SK-N-SH treated with all-trans-retinoic acid at 6 μM for 48 hours (cell line): Measurements from ENCODE around the gene DAB1.
A peak's percentile ranks its signal among the peaks of the same experiment; 100 is the strongest.

Source experiments
- ATAC-seq: fragments of 200-7000 bp; cut with Tn5 transposase; 3 replicates; pipeline ENCODE4 v1.9.1; 2020; ENCODE audit warnings: mild to moderate bottlenecking, moderate library complexity
- ARNTL ChIP-seq: fragments of 450-650 bp; formaldehyde crosslinking; IDR thresholded peaks from 2 replicates; pipeline ENCODE4 v1.5.0; 2020; ENCODE audit warnings: low read depth, mild to moderate bottlenecking, moderate library complexity, borderline replicate concordance
- BACH2 ChIP-seq: fragments of 250-450 bp; sonication (Bioruptor Pico); IDR thresholded peaks from 2 replicates; pipeline ENCODE4 v1.9.0; 2021; ENCODE audit warnings: mild to moderate bottlenecking, borderline replicate concordance
- CSDC2 ChIP-seq: fragments of 250-450 bp; sonication (Bioruptor Pico); IDR thresholded peaks from 2 replicates; pipeline ENCODE4 v1.5.0; 2020; ENCODE audit warnings: mild to moderate bottlenecking, moderate library complexity
- ESRRG ChIP-seq: fragments of 250-450 bp; sonication (Bioruptor Pico); IDR thresholded peaks from 2 replicates; pipeline ENCODE4 v1.6.1; 2021; ENCODE audit warnings: mild to moderate bottlenecking
- ISL1 ChIP-seq: fragments of 250-450 bp; sonication (Bioruptor Pico); IDR thresholded peaks from 2 replicates; pipeline ENCODE4 v2.1.2; 2022; ENCODE audit warnings: mild to moderate bottlenecking, moderate library complexity
- PPARA ChIP-seq: fragments of 250-450 bp; sonication (Bioruptor Pico); IDR thresholded peaks from 2 replicates; pipeline ENCODE4 v1.5.0; 2020; ENCODE audit warnings: mild to moderate bottlenecking, borderline replicate concordance
- SNAI2 ChIP-seq: fragments of 250-450 bp; sonication (Bioruptor Pico); IDR thresholded peaks from 2 replicates; pipeline ENCODE4 v1.5.0; 2020; ENCODE audit warnings: mild to moderate bottlenecking, moderate library complexity
- TCF4 ChIP-seq: fragments of 250-450 bp; sonication (Bioruptor Pico); IDR thresholded peaks from 2 replicates; pipeline ENCODE4 v1.8.0; 2021; ENCODE audit warnings: mild to moderate bottlenecking, moderate library complexity, borderline replicate concordance
- ZC3H10 ChIP-seq: fragments of 250-450 bp; sonication (Bioruptor Pico); IDR thresholded peaks from 2 replicates; pipeline ENCODE4 v1.5.1; 2021; ENCODE audit warnings: mild to moderate bottlenecking, moderate library complexity
- ZFP3 ChIP-seq: fragments of 250-450 bp; sonication (Bioruptor Pico); IDR thresholded peaks from 2 replicates; pipeline ENCODE4 v1.5.0; 2020; ENCODE audit warnings: mild to moderate bottlenecking, moderate library complexity
- ZFP30 ChIP-seq: fragments of 450-650 bp; formaldehyde crosslinking; IDR thresholded peaks from 2 replicates; pipeline ENCODE4 v1.5.0; 2022; ENCODE audit warnings: mild to moderate bottlenecking, moderate library complexity
- ZNF565 ChIP-seq: fragments of 450-650 bp; formaldehyde crosslinking; conservative IDR thresholded peaks from 2 replicates; pipeline ENCODE4 v1.5.0; 2020; ENCODE audit warnings: low read depth, mild to moderate bottlenecking, moderate library complexity
- ZNF70 ChIP-seq: fragments of 450-650 bp; formaldehyde crosslinking; IDR thresholded peaks from 2 replicates; pipeline ENCODE4 v1.5.0; 2020; ENCODE audit warnings: mild to moderate bottlenecking, moderate library complexity
- ZNF8 ChIP-seq: fragments of 450-650 bp; formaldehyde crosslinking; IDR thresholded peaks from 2 replicates; pipeline ENCODE4 v1.5.0; 2020; ENCODE audit warnings: mild to moderate bottlenecking, moderate library complexity
- TF ChIP-seq, protein P1 (sequence below): fragments of 250-450 bp; sonication (Bioruptor Pico); IDR thresholded peaks from 2 replicates; pipeline ENCODE4 v1.5.1; 2021; ENCODE audit warnings: mild to moderate bottlenecking, moderate library complexity
- TF ChIP-seq, protein P2 (sequence below): fragments of 250-450 bp; sonication (Bioruptor Pico); IDR thresholded peaks from 2 replicates; pipeline ENCODE4 v1.8.0; 2021; ENCODE audit warnings: low read depth, mild to moderate bottlenecking, moderate library complexity, borderline replicate concordance
- TF ChIP-seq, protein P3 (sequence below): fragments of 250-450 bp; sonication (Bioruptor Pico); IDR thresholded peaks from 2 replicates; pipeline ENCODE4 v1.8.0; 2020; ENCODE audit warnings: mild to moderate bottlenecking, moderate library complexity, borderline replicate concordance
- TF ChIP-seq, protein P4 (sequence below): fragments of 250-450 bp; sonication (Bioruptor Pico); IDR thresholded peaks from 2 replicates; pipeline ENCODE4 v1.5.1; 2020; ENCODE audit warnings: low read depth, mild to moderate bottlenecking, moderate library complexity
- TF ChIP-seq, protein P5 (sequence below): fragments of 250-450 bp; sonication (Bioruptor Pico); IDR thresholded peaks from 2 replicates; pipeline ENCODE4 v1.5.0; 2020; ENCODE audit warnings: mild to moderate bottlenecking, moderate library complexity

Gene DAB1

DNA sequence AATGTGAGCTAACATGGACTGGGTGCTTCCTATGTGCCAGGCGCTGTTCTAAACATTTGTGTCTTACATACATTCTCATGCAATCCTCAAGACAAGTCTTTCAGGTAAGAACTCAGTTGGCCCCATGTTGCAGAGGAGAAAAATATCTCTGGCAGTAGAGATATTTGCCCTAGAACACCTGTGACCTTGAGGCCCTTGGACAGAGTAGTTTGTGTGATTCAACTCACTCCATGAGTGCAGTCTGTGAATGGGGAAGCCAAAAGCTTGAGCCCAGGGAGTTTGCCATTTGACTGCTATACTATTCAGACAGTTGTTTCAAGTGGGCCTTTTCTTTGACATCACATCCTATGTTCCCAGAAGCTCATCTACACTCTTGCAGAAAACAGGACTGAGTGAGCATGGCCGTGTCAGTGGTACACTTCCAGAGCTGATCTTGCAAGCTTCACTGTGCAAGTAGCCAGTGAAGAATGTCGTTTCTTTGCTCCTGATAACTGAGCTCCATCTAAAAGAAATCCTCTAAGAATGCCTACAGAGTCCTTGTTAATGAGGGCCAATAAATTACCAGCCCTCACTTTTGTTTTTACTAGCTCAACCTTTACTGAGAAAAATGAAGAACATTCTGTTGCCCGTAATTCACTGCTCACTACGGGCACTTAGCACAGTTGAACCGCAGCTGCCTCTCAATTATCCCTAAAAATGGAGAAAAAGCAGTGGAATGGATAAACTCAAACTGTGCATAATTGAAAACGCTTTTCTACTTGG, 359.3 kb downstream of the DAB1 start (continued):
- TF ChIP-seq, protein P1, sequence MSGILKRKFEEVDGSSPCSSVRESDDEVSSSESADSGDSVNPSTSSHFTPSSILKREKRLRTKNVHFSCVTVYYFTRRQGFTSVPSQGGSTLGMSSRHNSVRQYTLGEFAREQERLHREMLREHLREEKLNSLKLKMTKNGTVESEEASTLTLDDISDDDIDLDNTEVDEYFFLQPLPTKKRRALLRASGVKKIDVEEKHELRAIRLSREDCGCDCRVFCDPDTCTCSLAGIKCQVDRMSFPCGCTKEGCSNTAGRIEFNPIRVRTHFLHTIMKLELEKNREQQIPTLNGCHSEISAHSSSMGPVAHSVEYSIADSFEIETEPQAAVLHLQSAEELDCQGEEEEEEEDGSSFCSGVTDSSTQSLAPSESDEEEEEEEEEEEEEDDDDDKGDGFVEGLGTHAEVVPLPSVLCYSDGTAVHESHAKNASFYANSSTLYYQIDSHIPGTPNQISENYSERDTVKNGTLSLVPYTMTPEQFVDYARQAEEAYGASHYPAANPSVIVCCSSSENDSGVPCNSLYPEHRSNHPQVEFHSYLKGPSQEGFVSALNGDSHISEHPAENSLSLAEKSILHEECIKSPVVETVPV (CRISPR knock-in tag), result no peak
- TF ChIP-seq BACH2 (no peak), CSDC2 (CRISPR knock-in tag) (no peak), ZFP3 (no peak), ZNF8 (no peak)
- TF ChIP-seq, all 23 proteins: peak for 0

DNA sequence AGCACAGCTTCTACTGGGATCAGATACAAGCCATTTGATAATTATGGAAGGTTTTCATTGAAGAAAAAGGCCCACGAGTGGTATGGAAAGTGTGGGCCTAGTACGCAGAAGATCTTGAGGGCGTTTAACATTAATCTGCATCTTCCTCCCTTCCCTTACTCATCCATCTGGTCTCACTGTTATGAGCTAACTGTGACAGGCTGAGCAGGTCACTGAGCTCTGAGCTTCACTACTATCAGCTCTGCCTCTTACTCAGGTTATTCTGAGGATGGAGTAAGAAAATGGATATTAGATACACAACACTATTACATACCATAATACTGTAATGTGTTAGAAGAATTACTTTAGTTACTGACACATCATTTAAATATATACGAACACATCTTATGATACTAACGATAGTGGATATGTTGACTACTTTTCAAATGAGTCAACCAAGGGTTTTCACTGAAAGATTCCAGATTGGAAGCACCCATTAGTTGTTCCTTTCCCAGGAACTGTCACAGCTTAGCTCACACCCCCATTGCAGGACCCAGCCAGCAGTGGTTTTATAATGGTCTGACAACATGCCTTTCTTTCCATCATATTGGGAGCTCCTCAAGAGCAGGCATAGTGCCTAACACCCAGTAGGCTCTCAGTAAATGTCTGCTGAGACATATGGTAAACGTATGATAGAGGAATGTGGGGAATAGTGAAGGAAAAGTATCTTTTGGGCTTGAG, 360.3 kb downstream of the DAB1 start:
- no peak for ATAC-seq
- TF ChIP-seq SNAI2, result no peak

DNA sequence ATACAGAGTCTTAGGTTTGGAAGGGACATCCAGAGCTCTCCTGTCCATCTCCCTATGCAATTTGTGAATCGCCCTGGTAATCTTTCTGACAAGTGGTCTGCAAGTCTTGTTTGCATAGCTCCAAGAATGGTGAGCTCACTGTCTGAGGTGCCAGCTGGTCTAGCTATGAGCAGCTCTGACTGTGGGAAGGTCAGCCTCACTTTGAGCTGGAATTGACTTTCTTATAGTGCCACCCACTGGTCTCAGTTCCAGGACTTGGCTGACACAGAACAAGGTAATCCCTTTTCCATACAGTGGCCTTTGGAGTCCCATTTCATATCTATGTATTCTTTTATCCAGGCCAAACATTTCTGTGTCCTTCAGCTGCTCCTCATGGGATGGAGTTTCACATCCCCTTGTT, 362.5 kb downstream of the DAB1 start:
- ATAC-seq, result peak; percentile 49
- TF ChIP-seq ISL1 (CRISPR knock-in tag) (no peak), TCF4 (CRISPR knock-in tag) (no peak), PPARA (CRISPR knock-in tag) (no peak), ZNF565 (no peak), ZNF70 (CRISPR knock-in tag) (no peak), ZC3H10 (no peak), ZFP30 (no peak), ESRRG (CRISPR knock-in tag) (no peak), ZFP3 (no peak), ARNTL (CRISPR knock-in tag) (no peak)
- TF ChIP-seq, protein P2, sequence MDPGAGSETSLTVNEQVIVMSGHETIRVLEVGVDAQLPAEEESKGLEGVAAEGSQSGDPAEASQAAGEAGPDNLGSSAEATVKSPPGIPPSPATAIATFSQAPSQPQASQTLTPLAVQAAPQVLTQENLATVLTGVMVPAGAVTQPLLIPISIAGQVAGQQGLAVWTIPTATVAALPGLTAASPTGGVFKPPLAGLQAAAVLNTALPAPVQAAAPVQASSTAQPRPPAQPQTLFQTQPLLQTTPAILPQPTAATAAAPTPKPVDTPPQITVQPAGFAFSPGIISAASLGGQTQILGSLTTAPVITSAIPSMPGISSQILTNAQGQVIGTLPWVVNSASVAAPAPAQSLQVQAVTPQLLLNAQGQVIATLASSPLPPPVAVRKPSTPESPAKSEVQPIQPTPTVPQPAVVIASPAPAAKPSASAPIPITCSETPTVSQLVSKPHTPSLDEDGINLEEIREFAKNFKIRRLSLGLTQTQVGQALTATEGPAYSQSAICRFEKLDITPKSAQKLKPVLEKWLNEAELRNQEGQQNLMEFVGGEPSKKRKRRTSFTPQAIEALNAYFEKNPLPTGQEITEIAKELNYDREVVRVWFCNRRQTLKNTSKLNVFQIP, result no peak
- TF ChIP-seq, protein P3, sequence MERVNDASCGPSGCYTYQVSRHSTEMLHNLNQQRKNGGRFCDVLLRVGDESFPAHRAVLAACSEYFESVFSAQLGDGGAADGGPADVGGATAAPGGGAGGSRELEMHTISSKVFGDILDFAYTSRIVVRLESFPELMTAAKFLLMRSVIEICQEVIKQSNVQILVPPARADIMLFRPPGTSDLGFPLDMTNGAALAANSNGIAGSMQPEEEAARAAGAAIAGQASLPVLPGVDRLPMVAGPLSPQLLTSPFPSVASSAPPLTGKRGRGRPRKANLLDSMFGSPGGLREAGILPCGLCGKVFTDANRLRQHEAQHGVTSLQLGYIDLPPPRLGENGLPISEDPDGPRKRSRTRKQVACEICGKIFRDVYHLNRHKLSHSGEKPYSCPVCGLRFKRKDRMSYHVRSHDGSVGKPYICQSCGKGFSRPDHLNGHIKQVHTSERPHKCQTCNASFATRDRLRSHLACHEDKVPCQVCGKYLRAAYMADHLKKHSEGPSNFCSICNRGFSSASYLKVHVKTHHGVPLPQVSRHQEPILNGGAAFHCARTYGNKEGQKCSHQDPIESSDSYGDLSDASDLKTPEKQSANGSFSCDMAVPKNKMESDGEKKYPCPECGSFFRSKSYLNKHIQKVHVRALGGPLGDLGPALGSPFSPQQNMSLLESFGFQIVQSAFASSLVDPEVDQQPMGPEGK (CRISPR knock-in tag), result no peak

DNA sequence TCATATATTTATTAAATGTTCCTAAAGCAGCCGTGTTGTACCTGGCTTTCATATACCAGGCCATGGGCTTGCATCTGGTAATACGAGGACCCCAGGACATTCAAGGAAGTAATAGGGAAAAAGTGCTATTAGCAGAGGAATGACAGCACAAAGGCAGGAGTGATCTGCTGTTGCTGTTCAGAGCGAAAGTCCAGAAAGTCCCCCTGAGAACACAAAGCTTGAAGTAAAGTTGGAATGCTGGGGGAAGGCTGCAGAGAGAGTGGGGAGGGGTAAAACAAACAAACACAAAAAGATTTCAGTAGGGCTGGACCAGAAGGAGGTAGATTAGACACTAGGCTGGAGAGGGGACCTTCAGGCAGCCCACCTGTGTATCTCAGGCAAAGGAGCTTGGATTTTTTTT, 363.4 kb downstream of the DAB1 start:
- no peak for ATAC-seq
- TF ChIP-seq PPARA (CRISPR knock-in tag) (no peak), ZFP3 (no peak), ZFP30 (no peak), BACH2 (no peak), ESRRG (CRISPR knock-in tag) (no peak), ARNTL (CRISPR knock-in tag) (no peak)
- TF ChIP-seq, protein P4, sequence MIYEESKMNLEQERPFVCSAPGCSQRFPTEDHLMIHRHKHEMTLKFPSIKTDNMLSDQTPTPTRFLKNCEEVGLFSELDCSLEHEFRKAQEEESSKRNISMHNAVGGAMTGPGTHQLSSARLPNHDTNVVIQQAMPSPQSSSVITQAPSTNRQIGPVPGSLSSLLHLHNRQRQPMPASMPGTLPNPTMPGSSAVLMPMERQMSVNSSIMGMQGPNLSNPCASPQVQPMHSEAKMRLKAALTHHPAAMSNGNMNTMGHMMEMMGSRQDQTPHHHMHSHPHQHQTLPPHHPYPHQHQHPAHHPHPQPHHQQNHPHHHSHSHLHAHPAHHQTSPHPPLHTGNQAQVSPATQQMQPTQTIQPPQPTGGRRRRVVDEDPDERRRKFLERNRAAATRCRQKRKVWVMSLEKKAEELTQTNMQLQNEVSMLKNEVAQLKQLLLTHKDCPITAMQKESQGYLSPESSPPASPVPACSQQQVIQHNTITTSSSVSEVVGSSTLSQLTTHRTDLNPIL (CRISPR knock-in tag), result no peak
- TF ChIP-seq, protein P1 (CRISPR knock-in tag), result no peak
- TF ChIP-seq, protein P3 (CRISPR knock-in tag), result no peak
- TF ChIP-seq, protein P5, sequence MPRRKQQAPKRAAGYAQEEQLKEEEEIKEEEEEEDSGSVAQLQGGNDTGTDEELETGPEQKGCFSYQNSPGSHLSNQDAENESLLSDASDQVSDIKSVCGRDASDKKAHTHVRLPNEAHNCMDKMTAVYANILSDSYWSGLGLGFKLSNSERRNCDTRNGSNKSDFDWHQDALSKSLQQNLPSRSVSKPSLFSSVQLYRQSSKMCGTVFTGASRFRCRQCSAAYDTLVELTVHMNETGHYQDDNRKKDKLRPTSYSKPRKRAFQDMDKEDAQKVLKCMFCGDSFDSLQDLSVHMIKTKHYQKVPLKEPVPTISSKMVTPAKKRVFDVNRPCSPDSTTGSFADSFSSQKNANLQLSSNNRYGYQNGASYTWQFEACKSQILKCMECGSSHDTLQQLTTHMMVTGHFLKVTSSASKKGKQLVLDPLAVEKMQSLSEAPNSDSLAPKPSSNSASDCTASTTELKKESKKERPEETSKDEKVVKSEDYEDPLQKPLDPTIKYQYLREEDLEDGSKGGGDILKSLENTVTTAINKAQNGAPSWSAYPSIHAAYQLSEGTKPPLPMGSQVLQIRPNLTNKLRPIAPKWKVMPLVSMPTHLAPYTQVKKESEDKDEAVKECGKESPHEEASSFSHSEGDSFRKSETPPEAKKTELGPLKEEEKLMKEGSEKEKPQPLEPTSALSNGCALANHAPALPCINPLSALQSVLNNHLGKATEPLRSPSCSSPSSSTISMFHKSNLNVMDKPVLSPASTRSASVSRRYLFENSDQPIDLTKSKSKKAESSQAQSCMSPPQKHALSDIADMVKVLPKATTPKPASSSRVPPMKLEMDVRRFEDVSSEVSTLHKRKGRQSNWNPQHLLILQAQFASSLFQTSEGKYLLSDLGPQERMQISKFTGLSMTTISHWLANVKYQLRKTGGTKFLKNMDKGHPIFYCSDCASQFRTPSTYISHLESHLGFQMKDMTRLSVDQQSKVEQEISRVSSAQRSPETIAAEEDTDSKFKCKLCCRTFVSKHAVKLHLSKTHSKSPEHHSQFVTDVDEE (CRISPR knock-in tag), result no peak
